GM21529 (cell line): ENCODE measurements around the gene SIDT1.

ENCODE experiments used
- ATAC-seq: cut with Tn5 transposase; IDR thresholded peaks from one replicate; pipeline ENCODE4 v1.9.1; 2021; ENCODE audit not compliant: unreplicated experiment

The SIDT1 gene

GRCh38 chr3:113531826-113532697, at the start of gene SIDT1:
Gene SIDT1, plus strand, starts transcription at chr3:113532555. Its CDS starts 467 bp downstream, at chr3:113533022.
- peak; percentile 69 for ATAC-seq

- no peak for ATAC-seq
Observed at GRCh38 chr3:113485161-113485609, 47.2 kb upstream of the SIDT1 start.

DNA sequence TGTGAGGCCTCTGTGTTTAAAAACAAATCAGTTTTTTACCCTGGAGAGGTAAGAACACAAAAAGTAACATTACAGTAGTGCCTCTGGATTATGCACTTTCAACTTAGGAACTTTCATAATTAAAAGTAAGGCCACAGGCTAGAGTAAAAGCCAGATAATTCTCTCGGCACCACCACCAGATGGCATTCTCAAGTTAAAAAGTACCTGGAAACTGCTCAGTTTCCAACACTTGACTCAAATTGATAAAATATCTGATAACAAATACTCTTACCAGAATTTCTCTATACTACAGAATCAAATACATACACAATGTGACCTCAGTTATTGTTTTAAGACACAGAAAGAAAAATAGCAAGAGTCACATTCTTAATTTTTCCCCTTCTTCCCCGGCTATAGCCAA, 37.3 kb upstream of the SIDT1 start:
- no peak for ATAC-seq

DNA sequence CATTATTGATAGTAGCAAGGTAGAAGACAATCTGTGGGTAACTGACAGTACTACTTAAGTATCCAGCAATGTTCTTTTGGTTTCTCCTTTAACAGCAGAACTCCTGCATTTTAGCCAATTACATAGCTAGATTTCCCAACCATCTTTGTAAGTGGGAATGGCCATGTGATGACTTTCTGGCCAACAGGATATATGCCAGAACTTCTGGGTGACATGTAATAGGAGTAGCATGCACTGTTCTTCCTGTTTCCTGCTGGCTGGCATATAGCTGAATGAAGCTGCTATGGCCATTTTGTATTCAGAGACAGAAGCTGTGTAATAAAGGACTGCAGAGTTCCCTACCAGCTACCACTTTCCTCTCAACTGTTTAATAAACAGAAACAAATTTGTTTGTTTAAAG, 35.4 kb upstream of the SIDT1 start:
- no peak for ATAC-seq

DNA sequence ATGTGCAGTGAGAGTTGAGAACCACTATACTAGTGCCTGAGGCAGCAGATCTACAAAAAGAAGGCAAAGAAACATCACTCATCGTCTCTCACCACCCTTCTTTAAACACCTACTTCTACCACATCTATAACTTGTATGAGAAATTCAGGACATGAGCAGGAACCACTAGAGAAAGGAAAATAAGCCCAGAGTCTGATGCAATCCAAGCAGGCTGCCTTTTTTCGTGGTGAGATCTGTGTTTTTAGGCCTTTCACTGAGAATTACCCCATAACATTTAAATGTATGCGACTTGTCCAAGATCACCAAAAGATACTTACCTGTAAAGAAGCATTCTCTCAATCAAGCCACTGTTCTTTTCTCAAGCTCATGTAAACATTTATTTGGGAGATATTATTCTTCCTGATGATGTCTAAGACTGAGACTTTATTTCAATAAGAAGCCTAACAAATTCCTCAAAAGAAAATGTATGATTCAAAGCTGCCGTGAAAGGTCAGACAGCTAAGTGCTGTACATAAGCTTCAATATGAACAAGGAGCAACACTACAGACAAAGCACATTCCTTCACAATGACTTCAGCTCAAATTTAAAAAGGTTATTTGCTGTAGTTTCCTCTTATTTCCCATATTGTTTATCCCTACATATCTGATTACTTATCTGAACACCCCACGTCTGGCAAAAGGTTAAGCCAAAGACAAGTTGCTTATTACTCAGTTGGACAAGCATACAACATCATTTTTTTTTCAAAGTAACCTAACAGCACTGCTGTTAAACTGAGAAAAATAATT, 33.9 kb upstream of the SIDT1 start:
- ATAC-seq, result no peak

GRCh38 chr3:113499081-113499480, 33.3 kb upstream of the SIDT1 start:
- ATAC-seq, result no peak

DNA sequence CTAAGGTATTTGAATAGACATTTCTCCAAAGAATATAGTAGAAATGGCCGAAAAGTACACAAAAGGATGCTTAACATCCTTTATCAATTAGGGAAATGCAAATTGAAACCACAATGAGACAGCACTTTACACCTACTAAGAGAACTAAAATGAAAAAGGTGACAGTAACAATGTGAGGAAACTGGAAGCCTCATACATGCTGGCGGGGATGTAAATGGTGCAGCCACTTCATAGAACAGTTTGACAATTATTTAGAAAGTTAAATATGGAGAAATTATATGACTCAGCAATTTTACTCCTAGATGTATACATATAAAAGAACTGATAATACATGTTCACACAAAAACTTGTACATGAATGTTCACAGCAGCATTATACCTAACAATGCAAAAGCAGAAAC, 30.8 kb upstream of the SIDT1 start:
- no peak for ATAC-seq

GRCh38 chr3:113505867-113506266, 26.5 kb upstream of the SIDT1 start:
- no peak for ATAC-seq

DNA sequence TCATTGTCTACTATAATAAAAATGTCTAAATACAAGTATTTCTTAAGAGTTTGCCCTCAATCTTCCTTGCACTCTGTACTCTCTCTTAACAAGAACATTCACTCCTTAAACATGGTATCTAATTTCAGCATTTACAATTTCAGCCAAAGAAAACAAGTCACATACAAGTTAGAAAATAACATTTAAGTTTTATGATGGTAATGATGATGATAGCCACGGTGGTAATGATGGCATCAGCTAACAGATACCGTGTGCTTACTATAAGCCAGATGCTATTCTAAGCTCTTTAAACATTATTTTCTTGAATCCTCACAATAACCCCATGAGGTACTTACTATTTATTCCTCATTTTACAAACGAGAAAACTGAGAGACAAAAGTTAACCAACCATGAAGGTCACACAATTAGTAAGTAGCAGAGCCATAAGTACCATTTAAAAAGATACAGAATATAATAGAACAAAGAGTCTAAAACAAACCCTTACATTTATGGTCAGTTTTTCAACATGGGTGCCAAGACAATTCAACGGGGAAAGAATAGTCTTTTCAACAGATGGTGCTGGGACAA, 24.8 kb upstream of the SIDT1 start:
- no peak for ATAC-seq

- ATAC-seq, result no peak
Observed at GRCh38 chr3:113508966-113509365, 23.4 kb upstream of the SIDT1 start.

DNA sequence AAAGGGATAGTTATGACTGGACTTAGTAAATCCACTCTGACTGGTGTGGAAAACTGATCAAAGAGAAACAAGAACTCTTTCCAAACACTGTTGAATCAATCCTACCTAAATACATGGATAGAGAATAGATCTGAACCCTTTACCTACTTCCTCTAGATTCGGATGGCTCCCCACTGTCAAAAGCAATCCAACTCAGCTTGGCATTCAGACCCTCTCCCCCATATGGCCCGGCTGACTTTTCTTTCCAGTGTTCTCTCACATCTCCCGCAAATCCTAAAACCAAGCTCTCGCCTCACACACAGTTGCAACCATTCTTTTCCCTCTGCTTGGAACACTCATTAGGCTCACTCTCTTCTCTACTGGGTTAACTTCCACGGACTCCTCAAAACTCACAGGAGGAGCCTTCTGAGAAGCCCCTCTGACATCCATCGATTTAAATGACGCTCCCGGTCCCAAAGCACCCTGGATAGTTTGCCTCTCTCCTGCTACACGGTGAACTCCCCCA, 18.0 kb upstream of the SIDT1 start:
- ATAC-seq, result peak; percentile 4

DNA sequence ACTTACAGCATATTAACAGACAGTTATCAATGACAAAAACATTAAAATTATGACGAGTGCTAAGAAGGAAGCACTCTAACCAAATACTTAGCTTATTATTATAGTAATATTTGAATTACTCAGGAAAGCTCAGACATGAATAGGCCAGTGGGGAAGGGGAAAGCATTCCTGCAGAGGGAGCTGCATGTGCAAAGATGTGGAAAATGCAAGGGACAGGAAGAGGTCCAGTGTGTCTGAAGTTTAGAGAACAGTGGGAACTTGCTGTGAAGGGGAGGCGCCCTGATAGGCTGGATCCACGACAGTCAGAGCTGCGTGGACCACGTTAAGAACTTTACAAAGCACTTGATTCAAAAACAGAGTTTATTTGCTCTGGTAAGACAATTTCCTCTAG, 16.2 kb upstream of the SIDT1 start:
- ATAC-seq, result no peak

- no peak for ATAC-seq
Observed at GRCh38 chr3:113521981-113522380, 10.4 kb upstream of the SIDT1 start.

DNA sequence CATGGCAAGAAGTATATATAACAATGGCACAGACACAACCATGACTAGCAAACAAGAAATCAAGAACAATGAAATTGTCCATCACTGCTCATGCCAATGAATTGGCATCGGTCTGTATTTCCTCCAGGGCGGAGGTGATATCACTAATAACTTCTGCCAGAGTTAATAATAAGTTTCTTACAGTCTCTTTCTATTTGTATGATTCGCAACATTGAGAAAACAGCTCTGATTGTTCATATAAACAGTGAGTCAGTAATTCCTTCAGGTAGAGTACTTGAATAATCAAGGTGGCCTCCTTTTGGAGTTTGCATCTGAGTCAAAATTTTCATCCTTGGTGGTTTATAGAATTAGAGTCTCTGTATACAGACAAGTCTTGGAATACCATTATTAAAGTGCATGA, 9.1 kb upstream of the SIDT1 start:
- ATAC-seq, result no peak

DNA sequence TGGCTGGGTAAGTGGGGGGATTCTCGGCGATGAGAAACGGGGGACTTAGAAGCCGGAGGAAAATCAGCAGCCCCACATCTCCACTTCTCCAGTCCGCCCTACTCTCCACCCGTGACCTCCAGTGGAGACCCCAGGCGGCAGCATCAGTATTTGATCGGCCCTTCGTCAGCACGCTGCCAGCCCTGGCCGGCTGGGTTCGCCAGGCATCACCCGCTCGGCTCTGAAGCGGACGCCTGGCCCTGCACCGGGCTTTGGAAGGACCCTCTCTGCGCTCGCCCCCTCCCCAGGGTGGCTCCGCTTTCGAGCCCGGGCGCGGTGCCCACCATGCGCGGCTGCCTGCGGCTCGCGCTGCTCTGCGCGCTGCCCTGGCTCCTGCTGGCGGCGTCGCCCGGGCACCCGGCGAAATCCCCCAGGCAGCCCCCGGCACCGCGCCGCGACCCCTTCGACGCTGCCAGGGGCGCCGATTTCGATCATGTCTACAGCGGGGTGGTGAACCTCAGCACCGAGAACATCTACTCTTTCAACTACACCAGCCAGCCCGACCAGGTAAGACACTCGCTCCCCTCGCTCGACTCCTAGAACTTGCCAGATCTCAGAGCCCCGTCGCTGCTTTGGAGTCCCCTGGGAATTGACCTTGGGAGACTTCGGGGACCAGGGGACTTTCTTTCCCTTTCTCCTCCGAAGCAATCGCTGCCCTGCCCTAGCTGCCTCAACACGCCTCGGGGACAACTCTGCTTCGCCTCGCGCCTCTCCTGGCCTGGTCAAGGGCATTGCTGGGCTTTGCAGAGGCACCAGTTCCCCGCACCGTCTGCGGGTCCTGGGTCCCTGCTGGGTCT, 561 bp downstream of the SIDT1 start:
- peak; percentile 24 for ATAC-seq

GRCh38 chr3:113533534-113533892, 1.2 kb downstream of the SIDT1 start:
- peak; percentile 36 for ATAC-seq

DNA sequence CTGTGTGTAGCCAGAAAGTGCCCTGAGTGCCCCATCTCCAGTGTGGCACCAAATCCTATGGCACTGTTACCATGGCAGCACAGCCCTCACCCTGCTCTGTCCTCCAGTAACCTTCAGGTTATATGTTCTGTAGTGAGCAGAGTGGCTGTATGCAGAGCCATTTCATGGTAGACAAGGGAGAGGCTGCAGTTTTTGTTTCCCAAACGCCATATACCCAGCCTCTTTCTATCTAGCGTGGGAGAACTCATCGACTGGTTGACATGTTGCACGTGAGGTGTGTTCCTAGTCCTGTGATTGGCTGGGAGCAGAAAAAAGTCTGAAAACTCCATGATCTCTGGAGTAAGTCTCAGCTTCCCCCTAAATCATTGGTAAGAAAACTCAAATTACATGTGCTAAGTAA, 2.0 kb downstream of the SIDT1 start:
- ATAC-seq, result no peak

DNA sequence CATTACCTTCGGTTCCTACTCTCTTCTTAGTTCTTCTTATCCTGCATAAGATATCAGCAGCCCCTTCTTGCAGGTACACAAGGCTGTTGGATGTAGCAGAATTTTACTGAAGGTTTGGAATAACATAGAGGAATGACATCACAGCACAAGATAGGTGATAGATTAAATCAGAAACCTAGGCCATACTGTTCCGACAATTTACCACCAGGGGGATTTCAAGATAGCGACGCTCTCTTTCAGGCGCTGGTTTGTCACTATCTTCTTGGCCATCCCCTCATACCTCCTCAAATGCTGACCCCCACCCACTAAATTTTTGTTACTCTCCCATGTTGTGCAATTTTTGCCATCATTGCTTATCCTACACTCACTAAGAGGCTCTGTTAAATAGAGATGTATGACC, 3.5 kb downstream of the SIDT1 start:
- ATAC-seq, result no peak

GRCh38 chr3:113536627-113537101, 4.3 kb downstream of the SIDT1 start:
- no peak for ATAC-seq

GRCh38 chr3:113537155-113537554, 4.8 kb downstream of the SIDT1 start:
- no peak for ATAC-seq

- ATAC-seq, result no peak
Observed at GRCh38 chr3:113541519-113541918, 9.2 kb downstream of the SIDT1 start.
